IPS DF 19.7 (cell line): ENCODE results near the gene KIF3B.
"Not testable (repeated sequence)": the region's sequence is repeated elsewhere in the genome, so short reads cannot be mapped to it uniquely, and the experiment has no call there.

Experiments used
- DNase-seq: peaks from one replicate; pipeline ENCODE4 v3.0.0-alpha.2; 2013; ENCODE audit warnings: low read depth, low spot score

Gene KIF3B

GRCh38 chr20:32294071-32294470 lies 16.6 kb downstream of the KIF3B start:
- no peak for DNase-seq

- DNase-seq, result no peak
Observed at GRCh38 chr20:32296412-32296811, 19.0 kb downstream of the KIF3B start.

- DNase-seq, result no peak
Observed at GRCh38 chr20:32296819-32297420, 19.5 kb downstream of the KIF3B start.

GRCh38 chr20:32297439-32297838 lies 20.0 kb downstream of the KIF3B start:
- no peak for DNase-seq

GRCh38 chr20:32300647-32301046 lies 23.2 kb downstream of the KIF3B start:
- no peak for DNase-seq

GRCh38 chr20:32301719-32302506 lies 24.5 kb downstream of the KIF3B start:
- DNase-seq, result no peak

- no peak for DNase-seq
Observed at GRCh38 chr20:32302507-32302872, 25.0 kb downstream of the KIF3B start.

GRCh38 chr20:32304131-32304746 lies 26.8 kb downstream of the KIF3B start:
- no peak for DNase-seq

- DNase-seq, result no peak
Observed at GRCh38 chr20:32312718-32313424, 35.4 kb downstream of the KIF3B start.

- no peak for DNase-seq
Observed at GRCh38 chr20:32314768-32315167, 37.3 kb downstream of the KIF3B start.

- DNase-seq, result no peak
Observed at GRCh38 chr20:32315399-32315798, 37.9 kb downstream of the KIF3B start.

GRCh38 chr20:32315891-32316290 lies 38.4 kb downstream of the KIF3B start:
- no peak for DNase-seq

GRCh38 chr20:32316667-32317066 lies 39.2 kb downstream of the KIF3B start:
- no peak for DNase-seq

- no peak for DNase-seq
Observed at GRCh38 chr20:32319100-32319499, 41.6 kb downstream of the KIF3B start.

- DNase-seq, result no peak
Observed at GRCh38 chr20:32320305-32320704, 42.9 kb downstream of the KIF3B start.

GRCh38 chr20:32321390-32321789 lies 43.9 kb downstream of the KIF3B start:
- no peak for DNase-seq

- not testable (repeated sequence) for DNase-seq
Observed at GRCh38 chr20:32322260-32322659, 44.8 kb downstream of the KIF3B start.

GRCh38 chr20:32323761-32324160 lies 46.3 kb downstream of the KIF3B start:
- not testable (repeated sequence) for DNase-seq

- DNase-seq, result no peak
Observed at GRCh38 chr20:32325706-32326503, 48.5 kb downstream of the KIF3B start.

GRCh38 chr20:32326504-32326845 lies 49.0 kb downstream of the KIF3B start:
- no peak for DNase-seq

- no peak for DNase-seq
Observed at GRCh38 chr20:32327087-32327681, 49.7 kb downstream of the KIF3B start.
